Stimulated activated CD4-positive, alpha-beta T cell treated with anti-CD3 and anti-CD28 coated beads, Interleukin-1b, Interleukin-23, amount 100 ng/mL, for 24 hours (primary cell): ENCODE results near the gene SSH2.
"Not testable (repeated sequence)": the region's sequence is repeated elsewhere in the genome, so short reads cannot be mapped to it uniquely, and the experiment has no call there.

Experiments
- DNase-seq, 4 experiments: peaks; one replicate each; pipeline ENCODE4 v3.0.0-alpha.2; 2020; ENCODE audit warnings: low read depth in 4 of 4, low spot score in 1 of 4

SSH2 gene

DNA sequence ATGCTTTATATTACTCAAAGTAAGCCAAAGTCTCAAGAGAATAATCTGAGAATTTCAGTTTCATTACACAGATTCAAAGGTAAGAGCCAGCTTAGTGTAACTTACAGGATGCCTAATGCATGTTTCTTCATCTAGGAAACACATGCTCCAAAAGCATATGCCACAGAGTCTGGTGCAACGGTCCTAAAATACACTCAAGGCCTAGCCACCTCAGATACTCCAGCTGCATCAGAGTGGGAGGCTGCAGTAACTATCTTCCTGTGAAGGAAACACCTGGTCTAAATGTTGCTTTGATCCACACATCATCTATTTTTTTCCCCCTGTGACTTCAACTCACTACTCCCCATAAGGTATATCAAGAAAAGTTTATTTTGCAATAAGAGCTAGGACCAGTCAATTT, 255.7 kb downstream of the SSH2 start:
- no peak for DNase-seq

DNA sequence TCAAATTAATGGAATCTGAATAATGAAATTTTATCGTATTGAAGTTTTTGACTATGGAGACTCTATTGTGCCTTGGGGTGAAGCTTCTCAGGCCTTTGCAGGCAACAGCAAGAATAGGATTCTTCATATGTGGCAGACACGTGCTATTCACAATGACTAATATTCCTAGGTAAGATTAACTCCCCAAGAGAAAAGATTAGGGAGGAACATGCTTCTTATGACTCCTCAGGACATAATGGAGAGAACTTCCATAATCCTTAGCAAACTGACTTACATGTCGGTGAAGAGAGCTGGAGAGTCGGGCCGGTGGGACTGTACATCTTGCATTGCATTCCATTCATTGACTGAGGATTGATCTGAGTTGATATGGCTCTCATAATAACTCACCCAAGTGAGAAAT, 258.4 kb downstream of the SSH2 start:
- DNase-seq: no peak

DNA sequence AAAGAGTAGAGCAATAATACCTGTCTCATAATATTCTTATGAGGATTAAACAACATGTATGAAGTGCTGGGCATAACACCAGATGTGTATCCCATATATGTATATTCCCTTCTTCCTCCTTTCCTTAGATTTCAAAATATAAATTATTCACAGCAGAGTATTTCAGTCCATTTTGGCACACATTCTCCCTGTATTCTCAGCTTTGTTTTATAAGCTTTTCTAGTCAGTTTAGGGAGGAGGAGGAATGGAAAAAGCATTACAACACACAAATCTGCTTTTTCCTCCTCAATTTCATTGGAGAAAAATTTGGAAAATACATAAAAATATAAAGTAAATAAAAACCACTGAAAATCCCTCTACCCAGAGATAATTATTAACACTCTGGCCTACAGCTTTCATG, 260.8 kb downstream of the SSH2 start:
- DNase-seq: no peak

DNA sequence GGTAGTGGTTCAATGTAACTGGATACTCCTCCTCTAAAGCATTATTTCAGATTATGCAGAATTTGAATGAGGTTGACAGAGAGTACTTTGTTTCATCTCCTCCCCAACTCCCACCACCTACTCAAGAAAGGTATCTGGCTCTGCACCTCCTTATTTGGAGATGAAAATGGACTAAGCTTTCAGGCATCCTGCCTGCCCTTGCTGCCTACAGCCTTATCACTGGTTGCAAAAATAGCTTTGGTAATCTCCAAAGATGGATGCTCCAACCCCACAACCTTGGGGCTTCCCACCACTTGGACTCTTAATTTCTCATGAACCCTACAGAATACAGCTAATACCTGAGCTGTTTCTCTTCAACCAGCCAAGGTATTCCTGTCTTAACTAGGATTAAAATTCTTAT, 262.1 kb downstream of the SSH2 start:
- no peak for DNase-seq

DNA sequence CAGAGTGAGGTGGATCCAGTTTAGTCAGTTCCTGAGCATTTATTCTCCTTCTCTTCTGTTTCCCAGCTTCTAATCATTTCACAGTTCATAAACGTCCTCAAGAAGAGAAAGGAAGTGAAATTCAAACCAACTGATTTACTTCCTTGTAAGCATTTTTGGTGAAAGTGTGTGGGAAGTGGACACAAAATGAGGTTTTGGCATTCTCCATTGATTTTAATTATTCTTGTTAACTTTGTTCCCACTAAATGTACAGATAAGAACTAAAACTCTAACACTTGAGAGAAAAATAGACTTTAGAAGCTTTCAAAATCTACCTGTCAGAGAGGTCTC, 264.6 kb downstream of the SSH2 start:
- DNase-seq: no peak

DNA sequence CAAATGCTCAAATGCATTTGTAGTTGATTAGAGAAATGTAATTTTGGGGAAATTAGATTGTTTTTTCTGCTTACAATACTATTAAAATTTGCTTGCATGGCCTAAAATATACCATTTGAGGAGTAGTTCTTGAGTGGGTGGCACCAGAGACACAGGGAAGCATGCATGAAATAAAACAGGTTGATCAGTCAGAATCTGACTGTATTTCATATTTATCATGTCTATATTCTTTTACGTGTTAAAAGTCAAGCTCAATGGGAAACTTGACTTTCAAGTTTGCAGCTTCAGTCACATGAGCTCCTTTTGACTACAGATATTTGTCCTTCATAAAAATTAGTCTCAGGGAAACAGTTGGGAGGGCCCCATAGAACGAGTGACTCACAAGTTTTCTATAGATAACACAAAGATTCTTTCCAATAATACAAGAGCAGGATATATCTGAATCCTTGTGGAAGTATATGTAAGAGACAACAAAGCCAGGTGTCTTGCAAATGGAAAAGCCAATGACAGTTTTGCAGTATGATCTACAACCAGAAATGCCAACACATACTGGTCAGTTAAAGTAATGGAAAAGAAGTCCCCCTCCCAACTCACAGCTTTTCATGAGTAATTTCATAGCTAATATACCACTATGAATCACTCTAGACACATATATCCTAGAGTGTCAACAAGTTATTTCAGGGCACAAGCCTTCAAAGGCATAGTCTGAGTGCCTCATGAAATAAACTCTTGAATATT, 265.1 kb downstream of the SSH2 start:
- DNase-seq: no peak

DNA sequence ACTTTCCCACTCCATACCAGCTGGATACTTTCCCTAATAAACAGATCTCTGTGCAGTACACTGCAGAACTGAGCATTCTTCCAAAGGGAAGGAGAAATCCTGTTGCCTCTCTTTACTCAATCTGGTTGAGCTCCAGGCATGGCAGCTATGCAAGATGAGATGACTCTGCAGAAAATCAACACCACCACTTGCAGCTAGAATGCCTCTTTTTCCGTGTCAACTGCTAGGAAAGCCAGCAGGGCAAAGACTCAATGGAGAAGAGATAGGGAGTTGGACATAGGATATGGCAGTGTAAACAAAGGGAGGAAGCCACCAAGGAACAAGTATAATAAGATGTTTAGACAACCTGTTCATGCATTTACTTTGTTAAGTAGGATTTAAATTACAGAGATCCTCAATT, 266.9 kb downstream of the SSH2 start:
- no peak for DNase-seq

DNA sequence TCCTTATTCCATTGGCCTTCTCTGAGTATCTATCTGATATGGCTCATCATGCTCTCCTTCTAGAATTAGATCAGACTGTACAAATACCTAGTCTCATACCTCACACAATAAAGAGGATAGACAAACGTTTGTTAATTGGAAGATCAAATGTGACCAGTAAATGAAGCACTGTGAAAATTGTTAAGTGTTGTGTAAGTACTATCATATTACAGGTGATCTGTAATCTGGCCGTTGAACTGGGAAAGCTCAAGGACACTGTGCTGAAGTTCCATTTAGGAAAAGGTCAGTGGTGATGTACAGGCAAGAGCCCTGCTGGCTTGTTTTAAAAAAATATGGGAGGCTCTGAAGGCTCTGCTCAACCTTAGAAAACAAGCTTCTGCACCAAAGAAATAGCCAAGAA, 268.8 kb downstream of the SSH2 start:
- no peak for DNase-seq

DNA sequence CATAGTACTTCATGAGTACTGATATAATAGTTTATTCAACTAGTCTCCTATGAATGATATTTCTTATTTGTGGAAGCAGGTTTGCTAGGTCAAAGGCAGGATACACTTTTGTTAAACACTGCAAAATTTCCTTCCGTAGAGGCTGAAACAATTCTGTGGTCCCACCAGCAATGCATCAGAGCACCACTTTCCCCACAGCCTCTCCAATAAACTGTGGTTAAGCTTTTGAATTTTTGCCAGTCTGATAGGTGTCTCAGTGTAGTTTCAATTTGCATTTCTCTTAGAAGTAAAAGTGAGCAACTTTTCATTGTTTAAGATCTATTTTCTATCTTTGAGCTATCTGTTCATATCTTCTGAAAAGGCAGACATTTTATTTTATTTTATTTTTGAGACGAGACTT, 270.9 kb downstream of the SSH2 start:
- no peak for DNase-seq

DNA sequence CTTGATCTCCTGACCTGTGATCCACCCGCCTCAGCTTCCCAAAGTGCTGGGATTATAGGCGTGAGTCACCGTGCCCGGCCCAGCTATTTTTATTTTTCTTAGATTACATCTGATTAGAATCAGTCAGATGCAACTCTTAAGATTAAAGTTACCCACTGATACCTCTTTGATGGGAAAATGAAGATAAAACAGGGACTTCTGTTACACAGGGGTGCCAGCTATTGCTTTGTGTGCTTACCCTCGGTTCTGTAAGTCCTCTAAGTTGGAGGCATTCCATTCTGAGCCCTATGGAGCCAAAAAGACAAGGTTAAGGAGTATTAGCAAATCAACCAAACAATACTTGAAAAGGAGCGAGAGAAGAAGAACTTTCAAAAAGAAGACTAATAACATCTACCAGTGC, 274.7 kb downstream of the SSH2 start:
- no peak for DNase-seq

DNA sequence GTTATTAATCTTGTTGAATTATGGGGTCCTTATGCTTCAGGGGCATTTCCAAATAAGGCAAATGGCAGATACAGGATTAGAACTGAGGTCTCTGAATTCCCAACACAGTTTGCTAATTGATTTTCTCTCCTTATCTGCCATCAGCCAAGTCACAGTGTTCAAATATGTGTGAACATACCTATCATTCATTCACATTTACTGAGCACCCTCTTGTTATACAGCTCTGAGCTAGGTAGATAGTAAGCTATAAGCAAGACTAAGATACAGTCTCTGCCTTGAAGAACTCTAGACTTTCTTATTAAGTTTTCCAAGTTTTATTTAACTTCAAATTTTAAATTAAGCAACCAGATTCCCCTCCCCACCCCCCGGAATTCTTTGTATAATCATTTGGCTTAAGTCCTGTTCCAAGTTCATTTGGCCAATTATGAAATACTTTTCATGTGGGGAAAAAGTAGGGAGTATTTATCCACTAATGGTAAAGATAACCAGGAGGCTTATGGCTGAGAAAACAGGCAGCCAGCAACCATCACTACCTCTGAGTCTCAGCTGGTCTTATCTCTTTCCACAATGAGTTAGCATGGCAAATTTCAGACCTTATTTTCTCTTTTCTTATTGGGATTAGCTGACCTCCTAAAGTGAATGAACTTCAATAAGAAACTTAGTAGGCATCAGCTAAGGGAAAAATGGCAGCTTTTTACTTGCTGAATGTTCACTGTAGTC, 275.9 kb downstream of the SSH2 start:
- DNase-seq: no peak

DNA sequence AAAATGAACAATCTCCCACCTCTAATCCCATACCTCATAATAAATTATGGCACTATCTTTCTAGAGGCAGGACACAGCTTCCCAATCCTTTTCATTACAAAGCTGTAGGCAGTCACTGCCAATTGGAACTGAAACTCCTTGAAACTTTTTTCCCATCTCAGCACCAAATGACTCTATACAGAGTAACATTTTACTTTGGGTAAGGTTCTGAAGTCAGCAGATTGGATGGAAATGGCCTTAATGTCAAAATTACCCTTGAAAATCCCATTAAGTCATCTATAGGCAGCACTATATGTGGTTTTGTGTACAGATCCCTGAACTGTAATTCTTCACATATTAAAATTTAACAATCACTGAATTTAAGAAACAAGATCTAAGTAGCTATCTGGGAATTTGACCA, 277.1 kb downstream of the SSH2 start:
- no peak for DNase-seq

DNA sequence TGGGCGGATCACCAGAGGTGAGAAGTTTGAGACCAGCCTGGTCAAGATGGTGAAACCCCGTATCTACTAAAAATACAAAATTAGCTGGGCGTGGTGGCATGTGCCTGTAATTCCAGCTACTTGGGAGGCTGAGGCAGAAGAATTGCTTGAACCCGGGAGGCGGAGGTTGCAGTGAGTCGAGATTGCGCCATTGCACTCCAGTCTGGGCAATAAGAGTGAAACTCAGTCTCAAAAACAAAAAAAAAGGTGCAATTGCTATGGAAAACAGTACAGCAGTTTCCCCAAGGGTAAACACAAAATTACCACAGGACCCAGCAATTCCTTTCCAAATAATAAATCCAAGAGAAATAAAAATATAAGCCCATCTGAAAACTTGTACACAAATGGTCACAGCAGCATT, 278.1 kb downstream of the SSH2 start:
- not testable (repeated sequence) for DNase-seq

DNA sequence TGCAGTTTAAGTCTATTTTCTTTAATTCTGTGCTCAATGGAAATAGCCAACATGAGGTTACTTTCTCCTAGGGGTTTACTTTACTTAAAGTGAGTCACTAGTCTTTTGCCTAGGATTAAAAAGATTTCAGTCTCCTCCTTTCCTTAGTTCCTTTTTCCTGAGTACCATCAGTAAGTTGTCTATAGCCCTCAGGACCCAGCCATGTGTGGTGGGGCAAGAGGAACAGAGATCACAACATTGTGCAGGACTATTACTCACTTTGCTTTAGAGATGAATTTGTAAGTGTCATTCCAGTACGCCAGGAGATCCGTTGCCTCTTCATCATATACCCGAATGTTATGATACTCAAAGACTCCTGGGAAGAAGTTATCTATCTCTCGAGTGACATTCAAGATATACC, 279.6 kb downstream of the SSH2 start:
- DNase-seq: no peak

DNA sequence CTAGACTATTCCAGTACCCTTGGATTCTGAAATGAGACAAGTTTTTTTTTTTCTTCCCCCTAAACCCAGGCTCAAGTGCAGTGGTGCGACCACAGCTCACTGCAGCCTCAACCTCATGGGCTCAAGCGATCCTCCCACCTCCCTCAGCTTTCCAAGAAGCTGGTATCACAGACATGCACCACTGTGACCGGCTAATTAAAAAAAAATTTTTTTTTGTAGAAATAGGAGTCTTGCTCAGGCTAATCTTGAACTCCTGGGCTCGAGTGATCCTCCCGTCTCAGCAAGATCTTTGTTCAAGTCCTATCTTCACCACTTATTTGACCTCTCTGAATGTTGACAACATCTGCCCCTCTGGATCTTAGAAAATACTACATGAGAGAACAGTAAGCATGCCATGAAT, 280.7 kb downstream of the SSH2 start:
- DNase-seq: no peak

DNA sequence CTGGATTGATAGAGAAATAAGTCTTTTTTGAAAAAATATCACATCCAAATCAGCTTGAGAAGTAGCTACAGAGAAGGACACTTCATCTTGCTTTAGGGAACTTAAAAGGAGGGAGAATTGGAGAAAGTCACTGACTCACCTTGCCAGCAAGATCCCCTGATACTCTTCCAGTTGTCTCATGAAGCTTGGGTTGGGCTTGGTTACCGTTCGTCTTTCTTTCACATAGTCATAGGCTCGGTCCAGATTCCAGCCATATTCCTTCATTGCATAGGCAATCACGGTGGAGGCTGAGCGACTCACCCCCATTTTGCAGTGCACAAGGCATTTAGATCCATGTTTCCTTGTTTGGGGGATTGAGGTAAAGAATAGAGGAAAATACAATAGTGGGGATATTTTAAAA, 282.0 kb downstream of the SSH2 start:
- no peak for DNase-seq

DNA sequence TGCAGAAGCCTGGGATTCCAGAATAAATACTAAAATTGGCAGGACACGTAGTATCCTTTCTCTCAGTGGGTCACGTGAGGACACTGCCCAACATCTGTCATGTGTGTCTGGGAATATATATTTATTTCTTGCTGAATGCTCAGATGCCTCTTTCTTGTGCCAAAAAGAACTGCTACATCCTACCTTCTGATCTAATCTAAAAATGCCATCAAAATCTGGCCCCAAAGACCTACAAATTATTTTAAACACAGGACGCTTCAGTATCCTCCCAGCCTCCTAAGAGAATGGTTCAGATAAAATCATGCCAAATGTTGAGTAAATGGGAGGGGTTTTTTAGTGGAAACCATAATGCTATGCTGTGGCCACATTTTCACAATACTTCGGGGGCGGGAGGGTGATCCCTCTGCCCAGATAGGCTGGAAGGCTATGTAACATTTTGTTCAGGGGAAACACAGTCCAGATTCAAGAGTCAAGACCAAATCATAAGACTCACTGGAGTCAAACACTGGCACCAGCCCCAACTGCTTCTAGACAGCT, 284.4 kb downstream of the SSH2 start:
- DNase-seq: no peak

DNA sequence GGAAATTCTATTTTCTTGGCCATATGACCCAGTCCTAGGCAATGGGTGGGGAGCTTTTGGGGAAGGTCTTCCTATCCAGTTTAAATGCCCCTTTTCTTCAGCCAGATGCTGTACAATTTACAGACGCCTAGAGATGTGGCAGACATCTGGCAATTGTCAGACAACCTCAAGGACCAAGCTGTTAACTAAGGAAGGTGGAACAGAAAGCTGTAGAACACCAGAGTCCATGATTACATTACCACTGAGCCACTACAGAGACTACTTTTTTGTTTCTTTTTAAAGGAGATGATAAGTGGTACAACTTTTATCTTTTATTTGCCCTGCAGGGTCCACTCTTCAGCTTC, 286.2 kb downstream of the SSH2 start:
- no peak for DNase-seq

DNA sequence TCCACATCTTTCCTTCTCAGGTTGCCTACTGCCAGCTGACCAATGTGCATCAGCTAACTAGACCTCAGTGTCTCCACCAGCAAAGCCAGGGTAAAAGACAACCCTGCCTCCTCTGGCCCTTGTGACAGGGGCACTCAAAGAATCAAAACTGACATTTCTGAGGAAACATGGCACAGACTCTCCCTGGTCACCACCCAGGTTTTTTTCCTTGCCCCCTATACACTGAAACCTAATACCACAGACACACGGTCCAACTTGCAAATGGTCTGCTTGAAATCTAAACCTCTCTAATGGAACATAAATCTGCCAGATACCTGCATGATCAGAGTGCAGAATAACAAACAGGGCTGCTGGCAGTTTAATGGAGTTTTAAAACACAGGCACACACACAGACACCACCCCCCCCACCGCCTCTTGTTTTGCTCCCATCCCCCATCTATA, 287.8 kb downstream of the SSH2 start:
- no peak for DNase-seq

DNA sequence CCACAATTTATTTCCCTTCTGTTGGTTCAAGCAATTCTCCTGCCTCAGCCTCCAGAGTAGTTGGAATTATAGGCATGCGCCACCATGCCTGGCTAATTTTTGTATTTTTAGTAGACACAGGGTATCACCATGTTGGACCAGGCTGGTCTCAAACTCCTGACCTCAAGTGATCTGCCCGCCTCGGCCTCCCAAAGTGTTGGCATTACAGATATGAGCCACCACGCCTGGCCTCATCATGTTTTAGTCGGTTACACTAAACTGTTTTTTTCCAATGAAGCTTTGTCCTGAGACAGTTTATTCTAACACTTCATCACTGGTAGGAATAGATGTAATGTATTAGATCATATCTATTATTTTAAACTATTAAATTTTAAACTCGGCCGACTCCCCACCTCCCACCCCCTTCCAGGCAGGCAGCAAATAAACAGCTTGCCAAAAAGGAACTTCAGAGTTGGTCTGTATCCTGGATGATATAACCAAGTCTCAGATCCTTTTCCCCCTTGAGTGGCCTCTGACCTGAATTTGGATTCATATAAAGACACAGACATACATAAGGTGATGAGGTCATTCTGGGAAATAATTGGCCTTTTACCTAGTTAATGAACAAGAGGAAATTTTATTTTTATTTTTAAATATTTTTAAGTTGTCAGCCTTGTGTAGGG, 288.9 kb downstream of the SSH2 start:
- no peak for DNase-seq

DNA sequence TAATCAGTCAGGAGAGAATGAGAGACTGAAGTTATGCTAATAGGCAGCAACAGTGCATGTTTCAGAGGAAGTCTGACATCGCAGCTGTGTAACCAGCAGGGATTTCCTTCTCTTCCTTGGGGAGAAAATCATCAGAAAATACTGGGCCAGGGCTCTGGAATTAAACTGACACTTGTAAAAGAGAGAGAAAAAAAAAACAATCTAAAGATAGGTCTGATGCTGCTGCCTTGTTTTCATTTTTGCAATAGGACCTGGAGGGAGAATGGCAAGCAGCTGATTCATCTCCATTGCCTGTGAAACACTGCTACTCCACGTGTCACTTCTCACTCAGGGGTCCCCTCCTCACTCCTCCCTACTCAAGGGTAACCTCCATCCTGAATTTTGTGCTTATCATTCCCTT, 289.6 kb downstream of the SSH2 start:
- no peak for DNase-seq

DNA sequence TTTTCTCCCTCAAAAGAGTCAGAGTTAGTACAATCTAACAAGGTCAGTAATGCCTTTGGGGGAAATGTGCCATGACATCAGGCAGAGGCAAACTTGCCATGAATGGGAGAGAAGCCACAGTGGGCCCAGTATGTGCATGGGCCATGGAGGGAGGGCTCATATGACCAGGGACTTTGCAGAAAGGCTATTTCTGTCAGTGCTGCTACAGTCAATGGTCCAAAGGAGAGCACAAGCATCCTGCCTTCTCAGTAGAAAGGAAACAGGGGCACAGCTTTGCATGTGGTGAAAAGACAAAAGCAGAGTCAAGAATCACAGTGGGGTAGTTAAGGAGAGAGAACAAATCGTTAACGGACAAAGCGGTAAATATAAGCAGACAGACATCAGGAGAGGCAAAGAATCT, 296.1 kb downstream of the SSH2 start:
- no peak for DNase-seq
